ENCODE measurements around the gene PSAP.

Gene PSAP

GRCh38 chr10:71802715-71803488, 48.1 kb downstream of the PSAP start:
- DNase-seq (ENCODE audit: insufficient read length, low spot score) (no peak), FAIRE-seq (no peak)
- TF ChIP-seq, protein P1, sequence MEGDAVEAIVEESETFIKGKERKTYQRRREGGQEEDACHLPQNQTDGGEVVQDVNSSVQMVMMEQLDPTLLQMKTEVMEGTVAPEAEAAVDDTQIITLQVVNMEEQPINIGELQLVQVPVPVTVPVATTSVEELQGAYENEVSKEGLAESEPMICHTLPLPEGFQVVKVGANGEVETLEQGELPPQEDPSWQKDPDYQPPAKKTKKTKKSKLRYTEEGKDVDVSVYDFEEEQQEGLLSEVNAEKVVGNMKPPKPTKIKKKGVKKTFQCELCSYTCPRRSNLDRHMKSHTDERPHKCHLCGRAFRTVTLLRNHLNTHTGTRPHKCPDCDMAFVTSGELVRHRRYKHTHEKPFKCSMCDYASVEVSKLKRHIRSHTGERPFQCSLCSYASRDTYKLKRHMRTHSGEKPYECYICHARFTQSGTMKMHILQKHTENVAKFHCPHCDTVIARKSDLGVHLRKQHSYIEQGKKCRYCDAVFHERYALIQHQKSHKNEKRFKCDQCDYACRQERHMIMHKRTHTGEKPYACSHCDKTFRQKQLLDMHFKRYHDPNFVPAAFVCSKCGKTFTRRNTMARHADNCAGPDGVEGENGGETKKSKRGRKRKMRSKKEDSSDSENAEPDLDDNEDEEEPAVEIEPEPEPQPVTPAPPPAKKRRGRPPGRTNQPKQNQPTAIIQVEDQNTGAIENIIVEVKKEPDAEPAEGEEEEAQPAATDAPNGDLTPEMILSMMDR (IDR thresholded peaks at IDR 0.05; ENCODE audit: insufficient read depth, missing control alignments), result no peak

- DNase-seq (ENCODE audit: insufficient read length, low spot score) (no peak), FAIRE-seq (no peak)
- TF ChIP-seq, protein P1 (IDR thresholded peaks at IDR 0.05; ENCODE audit: insufficient read depth, missing control alignments), result no peak
These were observed 48.8 kb downstream of the PSAP start for GRCh38 chr10:71802235-71802634.

DNA sequence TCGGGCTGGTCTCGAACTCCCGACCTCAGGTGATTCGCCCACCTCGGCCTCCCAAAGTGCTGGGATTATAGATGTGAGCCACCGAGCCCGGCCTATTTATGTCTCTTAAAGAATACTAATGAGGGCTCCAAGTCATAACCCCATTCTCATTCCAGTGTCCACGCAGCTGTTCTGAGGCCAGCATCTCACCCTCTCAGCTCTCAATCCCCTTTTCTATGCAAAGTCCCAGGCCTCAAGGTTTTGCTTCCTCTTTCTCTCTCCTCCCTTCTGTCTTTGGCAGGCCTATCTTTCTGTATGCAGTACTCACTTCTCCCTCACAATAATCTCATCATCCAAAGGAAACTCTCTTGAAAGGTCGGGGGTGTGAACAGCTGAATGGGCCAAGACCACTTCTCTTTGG, 49.7 kb downstream of the PSAP start:
- FAIRE-seq (no peak), DNase-seq (ENCODE audit: insufficient read length, low spot score) (no peak)
- TF ChIP-seq, protein P1 (IDR thresholded peaks at IDR 0.05; ENCODE audit: insufficient read depth, missing control alignments), result no peak

GRCh38 chr10:71799608-71800453, 51.2 kb downstream of the PSAP start:
- TF ChIP-seq, protein P1 (IDR thresholded peaks at IDR 0.05; ENCODE audit: insufficient read depth, missing control alignments), result no peak
- no peak for DNase-seq (ENCODE audit: insufficient read length, low spot score)
- FAIRE-seq, result no peak

DNA sequence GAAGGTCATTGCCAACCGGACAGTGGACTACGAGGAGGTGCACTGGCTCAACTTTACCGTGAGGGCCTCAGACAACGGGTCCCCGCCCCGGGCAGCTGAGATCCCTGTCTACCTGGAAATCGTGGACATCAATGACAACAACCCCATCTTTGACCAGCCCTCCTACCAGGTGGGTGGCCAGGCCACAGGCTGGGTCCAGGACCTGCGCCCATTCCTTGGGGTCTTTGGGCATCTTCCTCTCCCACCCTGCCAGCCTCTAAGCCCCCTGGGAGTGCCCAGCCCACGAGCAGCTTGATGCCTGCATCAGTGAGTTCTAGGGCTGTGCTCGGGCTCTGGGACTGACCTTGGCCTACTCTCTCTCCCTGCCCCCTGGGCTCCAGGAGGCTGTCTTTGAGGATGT, 51.9 kb downstream of the PSAP start:
- DNase-seq (ENCODE audit: insufficient read length, low spot score) (no peak), FAIRE-seq (no peak)
- TF ChIP-seq, protein P1 (IDR thresholded peaks at IDR 0.05; ENCODE audit: insufficient read depth, missing control alignments), result no peak

GRCh38 chr10:71798308-71798624, 52.8 kb downstream of the PSAP start:
- FAIRE-seq (no peak), DNase-seq (ENCODE audit: insufficient read length, low spot score) (no peak)
- TF ChIP-seq, protein P1 (IDR thresholded peaks at IDR 0.05; ENCODE audit: insufficient read depth, missing control alignments), result no peak
